ENCODE data around the gene BPIFA2.

The BPIFA2 gene

DNA sequence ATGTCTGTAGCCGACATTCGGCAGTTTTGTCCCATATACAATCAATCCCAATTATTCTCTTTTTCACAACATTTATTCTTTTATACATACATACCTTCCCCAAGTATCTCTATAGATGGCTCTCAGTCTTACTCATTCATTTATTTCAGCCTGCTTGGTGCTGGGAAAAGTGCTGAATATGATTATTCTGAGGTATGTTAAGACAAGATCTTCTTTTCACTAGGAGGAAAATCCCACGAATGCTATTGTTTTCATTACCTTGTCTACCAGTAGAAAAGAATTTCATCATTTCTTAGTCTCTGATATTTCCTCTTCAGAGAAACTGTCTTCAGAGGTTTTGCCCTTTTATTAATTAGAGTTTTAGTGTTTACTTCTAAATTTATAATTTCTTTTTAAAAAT lies 35.5 kb downstream of the BPIFA2 start:
- DNase-seq, result no peak

GRCh38 chr20:33209789-33210188 lies 41.8 kb downstream of the BPIFA2 start:
- DNase-seq, result peak; percentile 65

DNA sequence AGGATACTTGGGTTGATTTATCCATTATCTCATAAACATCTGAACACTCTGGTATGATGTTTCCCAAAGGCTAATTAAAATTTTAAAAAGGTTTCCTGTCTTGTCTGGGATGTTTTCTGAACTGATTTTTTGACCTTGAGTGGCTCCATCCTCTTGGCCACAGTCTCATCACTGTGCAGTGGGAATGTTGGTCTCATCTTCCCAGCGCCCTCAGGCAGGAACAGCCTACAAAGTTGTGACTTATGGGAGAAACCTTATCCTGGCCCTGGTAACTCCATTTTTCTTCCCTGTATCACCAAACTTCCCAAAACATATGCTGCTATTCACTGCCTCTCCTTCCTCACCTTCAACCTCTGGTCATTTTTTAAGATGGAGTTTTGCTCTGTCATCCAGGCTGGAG lies 42.4 kb downstream of the BPIFA2 start:
- no peak for DNase-seq

DNA sequence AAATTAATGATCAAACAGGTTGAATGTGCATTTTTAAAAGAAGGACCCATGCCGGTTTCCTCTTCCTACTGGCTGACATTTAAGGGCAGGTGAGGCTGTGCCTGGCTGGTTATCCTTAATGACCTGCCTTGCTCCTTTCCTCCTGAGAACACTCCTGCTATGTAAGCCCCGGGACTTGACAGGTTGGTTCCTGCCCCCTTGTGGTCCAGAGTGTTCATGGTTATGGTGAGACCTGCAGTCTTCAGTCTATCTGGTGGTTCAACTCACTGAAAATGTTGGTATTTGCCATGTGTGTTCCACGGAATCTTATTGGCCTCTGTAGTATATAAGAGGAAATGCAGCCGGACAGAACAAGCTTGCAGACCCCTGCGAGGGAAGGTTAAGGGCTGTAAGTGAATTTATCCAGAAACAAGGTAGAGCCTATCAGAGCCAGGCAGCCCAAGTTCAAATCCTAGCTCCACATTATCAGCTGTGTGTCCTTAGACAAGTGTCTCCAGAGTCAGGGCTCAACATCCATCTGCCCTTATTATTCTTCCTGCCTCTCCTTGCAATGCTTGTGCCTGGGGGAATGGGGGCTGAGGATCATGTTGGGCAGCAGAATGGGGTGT lies 44.0 kb downstream of the BPIFA2 start:
- peak; percentile 37 for DNase-seq

DNA sequence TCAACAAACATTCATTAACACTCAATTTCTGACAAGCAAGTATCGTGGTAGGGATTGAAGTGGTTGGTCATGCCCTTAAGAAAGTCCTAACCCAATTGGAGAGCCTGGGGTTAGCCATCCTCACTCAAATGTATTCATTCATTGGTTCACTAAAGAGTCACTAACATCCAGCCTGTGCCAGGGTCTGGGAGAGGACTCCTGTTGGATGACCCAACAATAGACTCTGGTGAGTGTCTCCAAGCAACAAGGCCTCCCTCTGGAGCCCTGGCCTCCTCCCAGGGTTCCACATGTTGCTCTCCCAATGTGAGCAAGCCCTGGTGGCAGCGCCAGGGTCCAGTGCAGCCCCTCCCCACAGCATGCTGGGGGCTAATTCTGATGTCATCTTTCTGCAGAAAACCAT lies 49.1 kb downstream of the BPIFA2 start, which contains the start of gene BPIFA3:
Gene BPIFA3, plus strand, starts transcription at position 301 of the 400 bp plus-strand sequence. CDS start 185 bp downstream, outside the sequence.
- no peak for DNase-seq

DNA sequence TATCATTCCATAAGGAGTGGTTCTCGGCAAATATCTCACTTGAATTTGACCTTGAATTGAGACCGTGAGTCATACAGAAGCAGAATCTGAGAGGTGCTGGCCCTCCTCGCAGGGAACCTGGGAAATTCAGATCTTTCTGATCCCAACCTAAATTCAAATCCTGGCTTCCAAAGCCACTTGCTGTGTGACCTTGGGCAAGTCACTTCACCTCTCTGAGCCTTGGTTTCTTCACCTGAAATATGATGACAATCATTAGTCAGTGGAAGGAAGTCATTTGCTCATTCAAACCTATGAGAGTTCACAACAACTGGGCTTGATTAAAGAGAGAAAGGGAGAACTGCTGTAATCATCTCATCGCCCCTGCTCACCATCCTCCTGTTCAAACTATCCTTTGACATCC lies 56.4 kb downstream of the BPIFA2 start:
- no peak for DNase-seq

- DNase-seq, result peak; percentile 27
Observed at GRCh38 chr20:33229843-33230242, 61.9 kb downstream of the BPIFA2 start.

Data from stimulated activated CD8-positive, alpha-beta memory T cell treated with anti-CD3 and anti-CD28 coated beads, Interleukin-4, amount 100 ng/mL, for 48 hours (primary cell).